Neural progenitor cell (in vitro differentiated cells): Measurements from ENCODE around the gene PDGFRB. TPM values are rescaled to one million over a fixed set of nuclear protein-coding genes. Genes with fewer than 3 reads are reported as not detected.

Experiments used
- DNase-seq: peaks from one replicate; pipeline ENCODE4 v3.0.0-alpha.2; 2016; ENCODE audit warnings: low spot score
- H2AFZ ChIP-seq: fragments of 200-600 bp; sonication (generic); replicated peaks from 2 replicates; pipeline ENCODE4 v1.6.1; 2016; ENCODE audit warnings: antibody characterized with exemption
- H3F3A ChIP-seq: fragments of 200-600 bp; sonication (generic); 2 replicates; pipeline ENCODE4 v1.6.1; 2016; ENCODE audit warnings: antibody characterized with exemption, low read depth
- H3K27ac ChIP-seq: fragments of 200-600 bp; sonication (generic); 2 replicates; pipeline ENCODE4 v1.5.1; 2016; ENCODE audit warnings: mild to moderate bottlenecking
- H3K27me3 ChIP-seq: fragments of 200-600 bp; sonication (generic); 2 replicates; pipeline ENCODE4 v1.6.1; 2016; ENCODE audit warnings: mild to moderate bottlenecking, moderate library complexity
- H3K36me3 ChIP-seq: fragments of 200-600 bp; sonication (generic); 2 replicates; pipeline ENCODE4 v1.5.1; 2016
- H3K4me1 ChIP-seq: fragments of 200-600 bp; sonication (generic); 2 replicates; pipeline ENCODE4 v1.6.1; 2016; ENCODE audit warnings: mixed run types
- H3K4me2 ChIP-seq: fragments of 200-600 bp; sonication (generic); 2 replicates; pipeline ENCODE4 v1.6.1; 2016
- H3K4me3 ChIP-seq: fragments of 200-600 bp; sonication (generic); 2 replicates; pipeline ENCODE4 v1.5.1; 2016
- H3K79me2 ChIP-seq: fragments of 200-600 bp; sonication (generic); 2 replicates; pipeline ENCODE4 v1.6.1; 2016; ENCODE audit warnings: low read depth
- H3K9ac ChIP-seq: fragments of 200-600 bp; sonication (generic); 2 replicates; pipeline ENCODE4 v1.6.1; 2016
- H3K9me3 ChIP-seq: fragments of 200-600 bp; sonication (generic); 2 replicates; pipeline ENCODE4 v1.5.1; 2016; ENCODE audit warnings: low read depth
- H4K20me1 ChIP-seq: fragments of 200-600 bp; sonication (generic); 2 replicates; pipeline ENCODE4 v1.6.1; 2016; ENCODE audit warnings: low read depth
- H3K27ac Mint-ChIP-seq: 3 replicates; pipeline ENCODE4 v1.8.0; 2021; ENCODE audit warnings: mixed read lengths
- H3K27me3 Mint-ChIP-seq: 2 replicates; pipeline ENCODE4 v1.8.0; 2022; ENCODE audit warnings: low read depth, mild to moderate bottlenecking, inconsistent platforms, moderate library complexity, mixed read lengths; ENCODE audit not compliant: insufficient read depth
- H3K36me3 Mint-ChIP-seq: 3 replicates; pipeline ENCODE4 v1.8.0; 2021; ENCODE audit warnings: mixed read lengths
- H3K4me1 Mint-ChIP-seq: 3 replicates; pipeline ENCODE4 v1.8.0; 2021; ENCODE audit warnings: mixed read lengths
- H3K4me3 Mint-ChIP-seq: 3 replicates; pipeline ENCODE4 v1.8.0; 2021; ENCODE audit warnings: mild to moderate bottlenecking, moderate library complexity, mixed read lengths
- H3K9me3 Mint-ChIP-seq: 3 replicates; pipeline ENCODE4 v1.8.0; 2020; ENCODE audit warnings: mixed read lengths
- CTCF ChIP-seq: fragments of 200-600 bp; sonication (generic); IDR thresholded peaks from 2 replicates; pipeline ENCODE4 v1.5.1; 2017; ENCODE audit warnings: antibody characterized with exemption, mild to moderate bottlenecking
- EZH2 ChIP-seq: fragments of 200-600 bp; sonication (generic); IDR thresholded peaks from 2 replicates; pipeline ENCODE4 v1.6.1; 2017; ENCODE audit warnings: antibody characterized with exemption, mild to moderate bottlenecking, moderate library complexity
- EZH2phosphoT487 ChIP-seq: fragments of 200-600 bp; sonication (generic); IDR thresholded peaks from 2 replicates; pipeline ENCODE4 v1.6.1; 2017; ENCODE audit warnings: antibody characterized with exemption
- total RNA-seq: library from RNA; depleted of rRNA; stranded (reverse); fragments of >200 nt; gene quantifications from 2 replicates; pipeline ENCODE4 v1.2.3, GENCODE V29; 2015; ENCODE audit warnings: low replicate concordance

PDGFRB gene
- total RNA-seq, 1 donor from 2014 or later: 8.9 TPM

GRCh38 chr5:150160448-150161081 is 4.9 kb upstream of the PDGFRB start:
- TF ChIP-seq EZH2 (no peak), CTCF (no peak), EZH2phosphoT487 (no peak)
- Histone ChIP-seq H3K9me3 (no peaks in the 10 kb centered on the region), H3K36me3 (no peaks in the 10 kb centered on the region), H3F3A (peaks cover 5% of the 10 kb centered on the region), H4K20me1 (no peaks in the 10 kb centered on the region), H3K79me2 (no peaks in the 10 kb centered on the region), H2AFZ (no peak overlapping the region), H3K4me3 (no peak overlapping the region), H3K27ac (no peak overlapping the region), H3K9ac (no peak overlapping the region), H3K4me1 (peaks cover 3% of the 10 kb centered on the region), H3K27me3 (peaks cover 23% of the 10 kb centered on the region), H3K4me2 (no peak overlapping the region)
- no peak for DNase-seq
- peaks cover 47% of the 10 kb centered on the region for H3K4me1 Mint-ChIP-seq
- no peaks in the 10 kb centered on the region for H3K9me3 Mint-ChIP-seq
- H3K27ac Mint-ChIP-seq: peak overlapping the region; percentile 34
- peaks cover 19% of the 10 kb centered on the region for H3K27me3 Mint-ChIP-seq
- no peak overlapping the region for H3K4me3 Mint-ChIP-seq
- no peaks in the 10 kb centered on the region for H3K36me3 Mint-ChIP-seq

- H3K4me2 ChIP-seq: no peak overlapping the region
- peaks cover 14% of the 10 kb centered on the region for H3K27me3 Mint-ChIP-seq
- H3K4me3 ChIP-seq: no peak overlapping the region
- H3K27me3 ChIP-seq: peaks cover 14% of the 10 kb centered on the region
- no peak overlapping the region for H3K4me3 Mint-ChIP-seq
- H2AFZ ChIP-seq: no peak overlapping the region
- peaks cover 10% of the 10 kb centered on the region for H3K4me1 ChIP-seq
- no peak overlapping the region for H3K9ac ChIP-seq
- H3K27ac Mint-ChIP-seq: no peak overlapping the region
- no peaks in the 10 kb centered on the region for H3K9me3 ChIP-seq
- H3K36me3 Mint-ChIP-seq: no peaks in the 10 kb centered on the region
- no peaks in the 10 kb centered on the region for H3K79me2 ChIP-seq
- peaks cover 8% of the 10 kb centered on the region for H3F3A ChIP-seq
- no peak overlapping the region for H3K27ac ChIP-seq
- no peaks in the 10 kb centered on the region for H3K36me3 ChIP-seq
- no peaks in the 10 kb centered on the region for H3K9me3 Mint-ChIP-seq
- no peak for TF ChIP-seq EZH2
- no peak for TF ChIP-seq EZH2phosphoT487
- TF ChIP-seq CTCF: no peak
- peaks cover 52% of the 10 kb centered on the region for H3K4me1 Mint-ChIP-seq
- no peak for DNase-seq
- H4K20me1 ChIP-seq: no peaks in the 10 kb centered on the region
These were observed 4.1 kb upstream of the PDGFRB start for GRCh38 chr5:150159741-150160179.

- no peak overlapping the region for H3K27ac ChIP-seq
- H3K4me1 Mint-ChIP-seq: peaks cover 51% of the 10 kb centered on the region
These were observed 3.4 kb upstream of the PDGFRB start for GRCh38 chr5:150159031-150159430.

More at GRCh38 chr5:150159031-150159430, 3.4 kb upstream of the PDGFRB start:
- Mint-ChIP-seq H3K9me3 (no peaks in the 10 kb centered on the region), H3K27me3 (peaks cover 16% of the 10 kb centered on the region), H3K36me3 (no peaks in the 10 kb centered on the region), H3K27ac (peak overlapping the region; percentile 91), H3K4me3 (no peak overlapping the region)
- Histone ChIP-seq H3F3A (peaks cover 9% of the 10 kb centered on the region), H3K9ac (no peak overlapping the region), H3K4me2 (no peak overlapping the region), H3K9me3 (no peaks in the 10 kb centered on the region), H3K4me1 (peaks cover 16% of the 10 kb centered on the region), H3K4me3 (no peak overlapping the region), H4K20me1 (no peaks in the 10 kb centered on the region), H3K36me3 (no peaks in the 10 kb centered on the region), H2AFZ (no peak overlapping the region), H3K27me3 (peaks cover 7% of the 10 kb centered on the region), H3K79me2 (no peaks in the 10 kb centered on the region)
- TF ChIP-seq EZH2phosphoT487: no peak
- TF ChIP-seq EZH2: no peak
- TF ChIP-seq CTCF: no peak
- no peak for DNase-seq
